H9 (cell line): ENCODE data around the gene MPP7. TPM values are rescaled to one million over a fixed set of nuclear protein-coding genes. Genes with fewer than 3 reads are reported as not detected.

Experiments
- DNase-seq: peaks from one replicate; pipeline ENCODE4 v3.0.0-alpha.2; 2017
- H2AFZ ChIP-seq: one replicate; pipeline ENCODE4 v1.6.1; 2013; ENCODE audit warnings: mild to moderate bottlenecking, low read length, control low read depth, moderate library complexity
- H2AK5ac ChIP-seq: 2 replicates; pipeline ENCODE4 v1.6.1; 2013; ENCODE audit warnings: low read length, control low read depth, mixed read lengths; ENCODE audit not compliant: insufficient read length
- H2BK120ac ChIP-seq: one replicate; pipeline ENCODE4 v1.6.1; 2013; ENCODE audit warnings: low read depth, mild to moderate bottlenecking, low read length, control low read depth, inconsistent platforms; ENCODE audit not compliant: poor library complexity, severe bottlenecking
- H2BK12ac ChIP-seq: 2 replicates; pipeline ENCODE4 v1.6.1; 2013; ENCODE audit warnings: low read length, control low read depth, mixed read lengths, low read depth; ENCODE audit not compliant: insufficient read length
- H2BK15ac ChIP-seq: 2 replicates; pipeline ENCODE4 v1.6.1; 2013; ENCODE audit warnings: low read depth, low read length, control low read depth
- H2BK20ac ChIP-seq: one replicate; pipeline ENCODE4 v1.6.1; 2013; ENCODE audit warnings: low read depth, mild to moderate bottlenecking, low read length, control low read depth, inconsistent platforms; ENCODE audit not compliant: poor library complexity, severe bottlenecking
- H2BK5ac ChIP-seq: 2 replicates; pipeline ENCODE4 v1.6.1; 2013; ENCODE audit warnings: low read length, control low read depth, mixed read lengths; ENCODE audit not compliant: insufficient read length
- H3K14ac ChIP-seq: 2 replicates; pipeline ENCODE4 v1.6.1; 2013; ENCODE audit warnings: low read length, control low read depth; ENCODE audit not compliant: insufficient read depth
- H3K18ac ChIP-seq: 2 replicates; pipeline ENCODE4 v1.6.1; 2013; ENCODE audit warnings: low read depth, mild to moderate bottlenecking, mixed read lengths, low read length, control low read depth; ENCODE audit not compliant: insufficient read length
- H3K23ac ChIP-seq: 2 replicates; pipeline ENCODE4 v1.6.1; 2013; ENCODE audit warnings: low read length, control low read depth, mixed read lengths, low read depth; ENCODE audit not compliant: insufficient read length
- H3K23me2 ChIP-seq: 2 replicates; pipeline ENCODE4 v1.6.1; 2013; ENCODE audit warnings: low read depth, mild to moderate bottlenecking, mixed read lengths, low read length, control low read depth; ENCODE audit not compliant: insufficient read length, poor library complexity, severe bottlenecking
- H3K27ac ChIP-seq: 2 replicates; pipeline ENCODE4 v1.5.1; 2013; ENCODE audit warnings: low read length, control low read depth, mixed read lengths, low read depth; ENCODE audit not compliant: insufficient read length
- H3K27me3 ChIP-seq: 2 replicates; pipeline ENCODE4 v1.6.1; 2013; ENCODE audit warnings: low read length, control low read depth, inconsistent platforms; ENCODE audit not compliant: insufficient read depth
- H3K4ac ChIP-seq: 2 replicates; pipeline ENCODE4 v1.6.1; 2013; ENCODE audit warnings: low read depth, mild to moderate bottlenecking, control low read depth, inconsistent platforms, low read length, moderate library complexity
- H3K4me1 ChIP-seq: 2 replicates; pipeline ENCODE4 v1.6.1; 2013; ENCODE audit warnings: low read length, control low read depth, inconsistent platforms; ENCODE audit not compliant: insufficient read depth
- H3K4me2 ChIP-seq: 2 replicates; pipeline ENCODE4 v1.6.1; 2013; ENCODE audit warnings: low read length, control low read depth, mixed read lengths; ENCODE audit not compliant: insufficient read length, insufficient read depth
- H3K56ac ChIP-seq: 2 replicates; pipeline ENCODE4 v1.6.1; 2013; ENCODE audit warnings: low read depth, mild to moderate bottlenecking, mixed read lengths, low read length, control low read depth; ENCODE audit not compliant: insufficient read length
- H3K79me1 ChIP-seq: 2 replicates; pipeline ENCODE4 v1.6.1; 2013; ENCODE audit warnings: low read depth, mild to moderate bottlenecking, moderate library complexity, low read length, control low read depth, inconsistent platforms; ENCODE audit not compliant: insufficient read depth, poor library complexity, severe bottlenecking
- H3K79me2 ChIP-seq: 2 replicates; pipeline ENCODE4 v1.6.1; 2013; ENCODE audit warnings: low read length, control low read depth, inconsistent platforms; ENCODE audit not compliant: insufficient read depth
- H3K9ac ChIP-seq: 2 replicates; pipeline ENCODE4 v1.6.1; 2013; ENCODE audit warnings: low read length, control low read depth, mixed read lengths; ENCODE audit not compliant: insufficient read length; ENCODE audit errors: extremely low read depth
- H3K9me3 ChIP-seq: one replicate; pipeline ENCODE4 v1.6.1; 2013; ENCODE audit warnings: low read depth, low read length, inconsistent platforms; ENCODE audit not compliant: control insufficient read depth
- H3T11ph ChIP-seq: one replicate; pipeline ENCODE4 v1.6.1; 2013; ENCODE audit warnings: mild to moderate bottlenecking, low read length, control low read depth, inconsistent platforms
- H4K20me1 ChIP-seq: one replicate; pipeline ENCODE4 v1.6.1; 2013; ENCODE audit not compliant: control insufficient read depth, insufficient read length, insufficient read depth
- H4K5ac ChIP-seq: 2 replicates; pipeline ENCODE4 v1.6.1; 2013; ENCODE audit warnings: low read depth, mild to moderate bottlenecking, mixed read lengths, low read length, control low read depth; ENCODE audit not compliant: insufficient read length
- H4K8ac ChIP-seq: replicated peaks from 2 replicates; pipeline ENCODE4 v1.6.1; 2013; ENCODE audit warnings: low read length, control low read depth, mixed read lengths, low read depth; ENCODE audit not compliant: insufficient read length
- H4K91ac ChIP-seq: 2 replicates; pipeline ENCODE4 v1.6.1; 2013; ENCODE audit warnings: low read depth, mild to moderate bottlenecking, moderate library complexity, mixed read lengths, low read length, control low read depth; ENCODE audit not compliant: insufficient read length
- H3K27ac Mint-ChIP-seq, 3 experiments: 2 replicates in 2 of 3; 3 replicates in 1 of 3; pipeline ENCODE4 v1.8.0; 2020 to 2021; ENCODE audit warnings: mixed read lengths in 3 of 3, mild to moderate bottlenecking in 1 of 3, moderate library complexity in 1 of 3
- H3K27me3 Mint-ChIP-seq: 2 replicates; pipeline ENCODE4 v1.8.0; 2021; ENCODE audit warnings: low read depth, mild to moderate bottlenecking, moderate library complexity, mixed read lengths
- H3K36me3 Mint-ChIP-seq, 3 experiments: 2 replicates in 2 of 3; 3 replicates in 1 of 3; pipeline ENCODE4 v1.8.0; 2020 to 2021; ENCODE audit warnings: low read depth in 3 of 3, mixed read lengths in 3 of 3; ENCODE audit not compliant: insufficient read depth in 1 of 3
- H3K4me1 Mint-ChIP-seq, 2 experiments: 2 replicates each; pipeline ENCODE4 v1.8.0; 2020; ENCODE audit warnings: mixed read lengths in 2 of 2
- H3K4me3 Mint-ChIP-seq, 2 experiments: 2 replicates in 1 of 2; 3 replicates in 1 of 2; pipeline ENCODE4 v1.8.0; 2020 to 2021; ENCODE audit warnings: mild to moderate bottlenecking in 2 of 2, mixed read lengths in 2 of 2, moderate library complexity in 1 of 2
- H3K9me3 Mint-ChIP-seq, 2 experiments: 2 replicates in 1 of 2; 3 replicates in 1 of 2; pipeline ENCODE4 v1.8.0; 2020; ENCODE audit warnings: mild to moderate bottlenecking in 2 of 2, mixed read lengths in 2 of 2, moderate library complexity in 1 of 2
- CTCF ChIP-seq: fragments of 200-600 bp; sonication (generic); conservative IDR thresholded peaks from 3 replicates; pipeline ENCODE4 v1.8.0; 2021; ENCODE audit warnings: antibody characterized with exemption, mild to moderate bottlenecking
- WGBS: extraction: QIAGEN DNeasy Blood & Tissue Kit; methylation state at CpG from one replicate; pipeline ENCODE4 v1.1.7; 2013; ENCODE audit warnings: missing lambda C conversion rate, low lambda C conversion rate, mixed read lengths; ENCODE audit not compliant: insufficient read length; ENCODE audit errors: extremely low coverage; 5-methylcytosine and 5-hydroxymethylcytosine counted together
- total RNA-seq: library from RNA; stranded (reverse); gene quantifications from 2 replicates; pipeline ENCODE4 v1.2.1, GENCODE V29; 2021

Gene MPP7
- total RNA-seq, 1 experiment from 2014 or later = 6.9 TPM

- H3K79me1 ChIP-seq = no peaks in the 10 kb centered on the region
- DNase-seq = no peak
- H3K27ac ChIP-seq = no peak overlapping the region
- no peak overlapping the region for H3K23ac ChIP-seq
- H3K9ac ChIP-seq = no peak overlapping the region
- no peaks in the 10 kb centered on the region for H3K27me3 Mint-ChIP-seq
- WGBS = no CpG with 5 or more reads among the region's 2 CpGs
- no peaks in the 10 kb centered on the region for H3K27me3 ChIP-seq
- TF ChIP-seq CTCF = no peak
- H2AFZ ChIP-seq = no peak overlapping the region
- no peak overlapping the region for H3K4me2 ChIP-seq
- H3K4me3 Mint-ChIP-seq = no peak overlapping the region
- H2BK15ac ChIP-seq = no peak overlapping the region
- no peak overlapping the region for H2BK120ac ChIP-seq
- no peak overlapping the region for H3K14ac ChIP-seq
- no peak overlapping the region for H4K91ac ChIP-seq
- no peak overlapping the region for H3K27ac Mint-ChIP-seq
- H3K18ac ChIP-seq = no peak overlapping the region
- H3K56ac ChIP-seq = no peak overlapping the region
- no peaks in the 10 kb centered on the region for H3K79me2 ChIP-seq
- H3K36me3 Mint-ChIP-seq = no peaks in the 10 kb centered on the region
- no peaks in the 10 kb centered on the region for H3K9me3 ChIP-seq
- no peak overlapping the region for H2AK5ac ChIP-seq
- H3T11ph ChIP-seq = no peak overlapping the region
- H4K8ac ChIP-seq = no peak overlapping the region
- H2BK20ac ChIP-seq = no peak overlapping the region
- no peaks in the 10 kb centered on the region for H3K23me2 ChIP-seq
- no peaks in the 10 kb centered on the region for H3K4me1 ChIP-seq
- no peak overlapping the region for H2BK12ac ChIP-seq
- no peaks in the 10 kb centered on the region for H4K20me1 ChIP-seq
- no peak overlapping the region for H3K4ac ChIP-seq
- no peaks in the 10 kb centered on the region for H3K4me1 Mint-ChIP-seq
- no peak overlapping the region for H4K5ac ChIP-seq
- H2BK5ac ChIP-seq = no peak overlapping the region
- H3K9me3 Mint-ChIP-seq = no peaks in the 10 kb centered on the region
These were observed 46.1 kb downstream of the MPP7 start for GRCh38 chr10:28256776-28257175.
